OCI-LY7 (cell line): Measurements from ENCODE around the gene RPAIN.

Experiments
- EZH2phosphoT487 ChIP-seq: fragments of 200-600 bp; sonication (generic); IDR thresholded peaks from 2 replicates; pipeline ENCODE4 v1.6.1; 2018; ENCODE audit warnings: low read depth, borderline replicate concordance, mild to moderate bottlenecking, mixed run types, antibody characterized with exemption, low read length, moderate library complexity, mixed read lengths
- TF ChIP-seq, protein P1 (sequence below): fragments of 200-600 bp; sonication (generic); conservative IDR thresholded peaks from 2 replicates; pipeline ENCODE4 v1.5.1; 2014; ENCODE audit warnings: mild to moderate bottlenecking, antibody characterized with exemption, low read length, moderate library complexity, mixed read lengths

GRCh38 chr17:5464717-5465507 lies 44.9 kb downstream of the RPAIN start:
- TF ChIP-seq, protein P1, sequence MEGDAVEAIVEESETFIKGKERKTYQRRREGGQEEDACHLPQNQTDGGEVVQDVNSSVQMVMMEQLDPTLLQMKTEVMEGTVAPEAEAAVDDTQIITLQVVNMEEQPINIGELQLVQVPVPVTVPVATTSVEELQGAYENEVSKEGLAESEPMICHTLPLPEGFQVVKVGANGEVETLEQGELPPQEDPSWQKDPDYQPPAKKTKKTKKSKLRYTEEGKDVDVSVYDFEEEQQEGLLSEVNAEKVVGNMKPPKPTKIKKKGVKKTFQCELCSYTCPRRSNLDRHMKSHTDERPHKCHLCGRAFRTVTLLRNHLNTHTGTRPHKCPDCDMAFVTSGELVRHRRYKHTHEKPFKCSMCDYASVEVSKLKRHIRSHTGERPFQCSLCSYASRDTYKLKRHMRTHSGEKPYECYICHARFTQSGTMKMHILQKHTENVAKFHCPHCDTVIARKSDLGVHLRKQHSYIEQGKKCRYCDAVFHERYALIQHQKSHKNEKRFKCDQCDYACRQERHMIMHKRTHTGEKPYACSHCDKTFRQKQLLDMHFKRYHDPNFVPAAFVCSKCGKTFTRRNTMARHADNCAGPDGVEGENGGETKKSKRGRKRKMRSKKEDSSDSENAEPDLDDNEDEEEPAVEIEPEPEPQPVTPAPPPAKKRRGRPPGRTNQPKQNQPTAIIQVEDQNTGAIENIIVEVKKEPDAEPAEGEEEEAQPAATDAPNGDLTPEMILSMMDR = no peak
- no peak for TF ChIP-seq EZH2phosphoT487
